Hematopoietic multipotent progenitor cell treated with erythropoietin and hydrocortisone succinate and interleukin-3 and kit ligand, for 6 days (in vitro differentiated cells): ENCODE results near the gene RGS14.
"Not testable (repeated sequence)": the region's sequence is repeated elsewhere in the genome, so short reads cannot be mapped to it uniquely, and the experiment has no call there.

Experiments used
- DNase-seq: peaks from one replicate; pipeline ENCODE4 v3.0.0-alpha.2; 2015

RGS14 gene

DNA sequence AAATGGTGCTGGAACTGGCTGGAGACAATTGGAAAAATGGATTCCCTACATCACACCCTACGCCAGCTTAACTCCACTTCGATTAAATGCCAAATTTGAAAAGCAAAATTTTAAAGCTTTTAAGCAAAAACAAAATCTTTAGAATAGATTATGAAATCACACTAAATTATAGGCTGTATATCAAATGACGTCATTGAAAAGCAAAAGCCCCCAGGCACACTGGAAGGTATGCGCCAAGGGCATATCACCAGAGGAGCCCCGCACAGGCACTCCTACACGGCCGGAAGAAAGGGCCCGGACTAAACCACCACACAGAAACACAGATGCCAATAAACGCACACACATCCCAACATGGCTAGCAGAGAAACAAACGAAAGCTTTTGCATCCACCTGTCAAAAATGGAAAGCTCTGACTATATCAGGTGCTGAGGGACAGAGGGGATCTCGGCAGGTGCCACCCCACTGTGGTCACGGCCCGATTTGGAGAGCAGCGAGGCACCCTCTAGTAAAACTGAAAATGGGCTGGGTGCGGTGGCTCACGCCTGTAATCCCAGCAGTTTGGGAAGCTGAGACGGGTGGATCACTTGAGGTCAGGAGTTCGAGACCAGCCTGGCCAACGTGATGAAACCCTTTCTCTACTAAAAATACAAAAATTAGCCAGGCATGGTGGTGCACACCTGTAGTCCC lies 29.0 kb upstream of the RGS14 start:
- no peak for DNase-seq

DNA sequence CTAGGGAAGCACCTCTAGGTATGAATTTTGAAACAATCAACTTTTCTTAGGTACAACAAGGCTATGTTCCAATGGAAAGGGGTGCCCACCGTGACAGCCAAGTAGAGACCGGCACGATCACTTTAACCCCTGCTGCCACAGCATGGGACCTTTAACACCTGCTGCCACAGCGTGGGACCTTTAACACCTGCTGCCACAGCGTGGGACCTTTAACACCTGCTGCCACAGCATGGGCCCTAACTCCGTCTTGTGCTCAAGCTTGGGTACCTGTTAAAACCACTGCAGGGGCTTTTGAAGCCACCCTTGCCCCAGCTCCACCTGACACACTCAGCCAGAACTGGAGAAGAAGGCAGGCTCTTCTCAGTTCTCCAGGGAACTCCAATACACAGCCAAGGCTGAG lies 27.8 kb upstream of the RGS14 start:
- DNase-seq, result no peak

DNA sequence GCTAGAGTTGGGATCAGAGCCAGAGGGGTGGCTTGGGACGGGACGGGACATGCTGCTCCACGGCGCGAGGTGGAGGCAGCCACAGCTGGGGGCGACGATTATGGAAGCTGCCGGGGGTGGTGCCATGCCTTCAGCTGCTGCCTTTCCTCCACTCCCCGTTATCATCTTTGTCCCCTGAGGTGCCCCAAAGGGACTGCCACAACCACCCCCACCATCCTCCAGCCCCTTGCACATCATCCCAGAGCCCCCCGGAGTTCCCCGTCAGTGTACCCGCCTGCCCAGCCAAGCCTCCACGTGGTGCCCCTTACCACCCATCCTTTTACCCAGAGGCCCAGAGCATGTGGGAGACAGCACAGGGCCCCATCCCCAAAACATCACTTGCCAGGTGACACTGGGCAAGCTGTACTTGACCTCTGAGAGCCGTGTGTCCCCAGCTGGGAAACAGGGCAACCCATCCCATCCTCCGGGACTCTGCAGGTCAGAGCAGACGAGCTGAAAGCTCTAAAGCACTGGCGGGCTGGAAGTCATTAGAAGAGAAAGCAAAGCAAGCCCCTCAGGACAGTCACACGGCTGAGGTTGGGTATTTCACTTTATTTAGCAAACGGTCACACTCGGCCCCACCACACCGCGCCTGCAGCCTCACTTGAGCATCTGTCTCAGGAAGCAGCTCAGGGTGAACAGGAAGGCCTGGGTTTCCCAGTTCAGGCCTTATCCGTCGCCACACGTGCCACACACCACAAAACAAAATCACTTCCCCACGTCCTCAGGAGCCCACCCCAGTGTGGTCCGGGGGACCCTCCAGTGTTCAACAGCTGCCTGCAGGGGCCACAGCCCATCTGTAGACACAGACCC lies 26.5 kb upstream of the RGS14 start:
- DNase-seq, result peak; percentile 47

DNA sequence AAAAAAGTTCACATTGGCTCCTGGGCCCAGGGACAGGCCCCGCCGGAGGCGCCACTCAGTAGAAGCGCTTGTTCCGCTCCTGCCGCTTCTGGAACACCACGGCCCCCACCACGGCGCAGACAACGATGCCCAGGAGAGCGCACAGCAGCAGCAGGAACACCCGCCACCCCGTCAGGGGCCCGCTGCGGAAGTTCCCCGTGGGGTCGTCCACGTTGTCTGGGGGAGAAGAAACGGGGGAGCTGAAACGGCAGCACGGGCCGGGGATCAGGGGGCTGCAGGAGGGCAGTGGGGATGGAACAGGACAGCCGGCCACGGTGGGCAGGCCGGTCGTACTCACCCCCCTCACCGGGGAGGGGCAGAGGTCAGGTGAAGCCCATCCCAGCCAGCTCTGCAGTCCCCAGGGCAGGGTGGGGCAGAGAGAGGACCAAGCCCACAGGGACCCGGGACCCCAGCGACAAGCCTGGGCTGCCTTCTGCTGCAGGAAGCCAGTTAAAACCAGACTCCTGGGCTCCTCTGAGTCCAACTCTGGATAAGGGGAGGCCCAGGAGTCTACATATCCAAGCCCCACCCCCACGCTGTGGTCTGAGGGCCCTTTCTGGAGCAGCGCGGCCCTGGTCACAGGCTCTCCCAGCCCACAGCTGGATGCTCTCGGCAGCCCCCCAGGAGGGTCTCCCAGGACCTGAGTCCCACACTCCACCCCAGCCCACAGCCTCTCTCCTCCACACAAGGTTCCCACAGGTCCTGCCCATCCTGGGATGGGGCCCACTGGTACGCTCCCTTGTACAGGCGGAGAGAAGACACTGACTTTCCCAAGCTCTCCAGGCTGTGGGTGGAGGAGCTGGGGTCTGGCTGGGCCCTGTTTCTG lies 25.5 kb upstream of the RGS14 start:
- no peak for DNase-seq

DNA sequence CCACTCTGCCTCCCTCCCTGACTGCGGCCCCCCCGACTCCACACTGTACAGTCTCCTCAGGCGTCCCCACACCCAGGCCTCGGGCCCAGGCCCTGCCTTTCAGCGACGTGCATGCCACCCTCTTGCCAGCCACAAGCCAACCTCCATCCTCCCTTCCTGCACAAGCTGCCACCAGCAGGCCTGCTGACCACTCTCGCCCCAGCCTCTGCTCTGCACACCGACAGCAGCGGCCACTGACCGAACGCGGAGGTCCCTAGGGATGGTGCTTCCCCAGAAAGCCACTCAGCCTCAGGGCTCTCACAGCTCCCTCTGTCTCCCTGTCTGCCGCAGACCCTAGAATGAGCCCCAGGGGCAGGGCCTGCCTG lies 24.8 kb upstream of the RGS14 start:
- no peak for DNase-seq

DNA sequence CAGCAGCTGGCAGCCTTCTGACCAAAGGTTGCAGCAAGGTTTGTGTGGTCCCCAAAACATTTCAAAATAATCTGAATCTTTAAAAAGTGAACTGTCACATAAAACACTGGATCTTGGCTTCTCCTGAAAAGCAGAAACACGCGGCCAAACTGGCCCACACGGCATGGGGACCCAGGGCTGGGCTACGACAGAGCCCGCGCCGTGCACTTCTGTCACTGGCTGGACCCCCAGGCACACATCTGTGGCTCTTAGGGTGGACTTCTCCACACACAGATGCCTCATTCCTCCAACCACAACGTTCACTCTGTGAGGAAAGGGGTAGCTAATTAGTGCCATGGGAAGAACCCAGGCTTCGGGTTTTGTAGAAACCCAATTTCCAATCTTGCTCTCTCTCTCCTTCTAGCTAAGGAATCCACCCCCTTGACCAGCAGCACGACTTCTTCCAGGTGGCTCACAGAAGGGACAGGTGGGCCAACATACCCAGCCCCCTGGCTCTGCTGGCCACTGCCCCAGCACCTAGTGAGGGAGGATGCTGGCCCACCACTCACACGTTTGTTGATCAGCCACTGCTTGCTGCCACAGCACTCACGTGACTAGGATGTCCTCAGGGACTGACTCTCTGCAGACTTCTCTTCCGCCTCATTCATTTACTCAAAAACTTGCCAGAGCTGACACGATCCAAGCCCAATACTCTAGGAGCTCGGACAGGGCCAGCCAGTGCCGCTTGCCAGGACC lies 24.1 kb upstream of the RGS14 start:
- no peak for DNase-seq

DNA sequence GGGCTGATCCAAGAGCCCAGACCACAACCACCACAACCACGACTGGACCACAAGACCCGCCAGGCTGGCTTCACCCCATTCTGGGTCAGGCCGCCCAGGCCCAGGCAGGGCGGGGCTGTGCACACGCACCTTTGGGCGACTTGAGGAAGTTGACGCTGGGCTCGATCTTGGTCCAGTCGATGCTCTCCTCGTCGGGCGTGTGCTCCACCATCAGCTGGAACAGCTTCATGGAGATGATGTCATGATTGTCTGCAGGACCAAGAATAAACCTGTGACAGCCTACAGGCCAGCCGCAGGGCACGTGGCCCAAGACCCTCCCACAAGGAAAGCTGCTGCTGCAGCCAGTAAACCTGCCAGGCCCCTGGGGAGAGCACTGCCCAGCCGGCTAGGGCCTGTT lies 23.6 kb upstream of the RGS14 start:
- no peak for DNase-seq

DNA sequence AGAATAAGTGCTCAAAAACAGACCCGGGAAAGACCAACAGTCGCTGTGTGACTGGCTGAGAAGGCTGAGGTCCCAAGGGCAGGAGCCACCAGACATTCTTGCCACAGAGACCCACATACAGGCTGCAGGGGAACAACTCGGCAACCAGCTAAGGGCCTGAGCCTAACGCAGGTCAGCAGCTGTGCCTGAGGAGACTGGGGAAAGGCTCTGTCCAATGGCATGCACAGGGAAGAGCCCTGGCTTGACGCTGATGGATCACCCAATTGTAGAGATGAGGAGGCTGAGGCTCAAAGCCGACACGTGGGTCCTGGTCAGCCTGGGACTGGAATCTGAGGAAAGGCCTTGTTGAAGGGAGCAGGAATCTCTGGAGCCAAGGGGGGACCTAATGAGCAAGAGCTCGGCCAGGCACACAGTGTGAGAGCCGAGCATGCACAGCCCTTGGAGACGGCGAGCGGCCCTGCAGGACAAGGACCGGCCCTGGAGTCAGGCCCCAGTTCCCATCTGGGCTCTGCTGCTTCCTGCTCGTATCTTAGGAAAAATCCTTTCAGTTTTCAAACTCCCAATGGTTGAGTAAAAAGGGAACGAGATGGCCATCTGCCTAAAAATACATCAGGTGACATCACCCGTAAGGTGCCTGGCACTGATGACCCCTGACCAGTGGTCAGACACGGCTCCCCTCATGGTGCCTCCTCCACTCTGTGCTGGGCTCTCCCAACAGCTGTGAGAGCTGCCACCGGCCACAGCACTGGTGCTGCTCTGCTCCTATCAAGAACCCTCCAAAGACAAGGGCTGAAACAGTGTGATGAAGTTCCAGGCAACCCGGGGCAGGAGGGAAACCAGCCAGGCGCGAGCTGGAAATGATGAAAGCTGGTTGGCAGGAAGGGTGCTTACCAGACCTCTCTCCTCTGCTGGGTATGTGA lies 22.7 kb upstream of the RGS14 start:
- DNase-seq, result no peak

DNA sequence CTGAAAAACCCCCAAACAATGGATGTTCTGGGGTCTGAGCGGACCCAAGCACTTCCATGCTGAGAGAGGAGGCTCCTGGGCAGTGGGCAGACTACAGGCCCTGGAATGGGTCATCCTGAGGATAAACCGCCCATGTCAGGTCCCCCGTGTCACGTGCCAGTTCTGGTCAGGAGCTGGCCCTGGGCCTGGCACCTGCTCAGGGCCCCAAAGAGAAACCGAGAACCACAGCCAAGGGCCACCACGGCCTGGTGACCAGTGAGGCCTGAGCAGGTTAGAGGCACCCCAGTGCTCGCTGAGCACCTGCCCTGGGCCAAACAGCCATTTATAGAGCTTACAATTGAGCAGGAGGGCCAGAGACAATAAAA lies 22.0 kb upstream of the RGS14 start:
- DNase-seq, result no peak

DNA sequence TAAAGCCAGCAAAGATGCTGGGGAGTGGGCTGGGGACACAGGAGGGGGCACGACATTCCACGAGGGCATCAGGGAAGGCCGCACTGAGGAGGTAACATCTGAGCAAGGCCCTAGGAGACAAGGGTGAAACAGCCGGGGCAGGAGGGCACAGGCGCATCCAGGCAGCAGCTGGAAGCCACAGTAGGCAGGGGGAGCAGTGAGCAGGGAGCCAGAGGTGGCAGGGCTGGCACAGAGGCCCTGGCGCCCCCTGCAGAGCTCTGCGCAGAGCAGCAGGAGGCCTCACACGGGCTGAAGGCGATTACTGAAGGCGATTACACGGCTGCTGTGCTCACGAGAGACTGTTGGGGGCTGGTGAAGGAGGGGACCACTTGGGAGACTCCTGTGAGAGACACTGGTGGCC lies 21.6 kb upstream of the RGS14 start:
- DNase-seq, result peak; percentile 89

DNA sequence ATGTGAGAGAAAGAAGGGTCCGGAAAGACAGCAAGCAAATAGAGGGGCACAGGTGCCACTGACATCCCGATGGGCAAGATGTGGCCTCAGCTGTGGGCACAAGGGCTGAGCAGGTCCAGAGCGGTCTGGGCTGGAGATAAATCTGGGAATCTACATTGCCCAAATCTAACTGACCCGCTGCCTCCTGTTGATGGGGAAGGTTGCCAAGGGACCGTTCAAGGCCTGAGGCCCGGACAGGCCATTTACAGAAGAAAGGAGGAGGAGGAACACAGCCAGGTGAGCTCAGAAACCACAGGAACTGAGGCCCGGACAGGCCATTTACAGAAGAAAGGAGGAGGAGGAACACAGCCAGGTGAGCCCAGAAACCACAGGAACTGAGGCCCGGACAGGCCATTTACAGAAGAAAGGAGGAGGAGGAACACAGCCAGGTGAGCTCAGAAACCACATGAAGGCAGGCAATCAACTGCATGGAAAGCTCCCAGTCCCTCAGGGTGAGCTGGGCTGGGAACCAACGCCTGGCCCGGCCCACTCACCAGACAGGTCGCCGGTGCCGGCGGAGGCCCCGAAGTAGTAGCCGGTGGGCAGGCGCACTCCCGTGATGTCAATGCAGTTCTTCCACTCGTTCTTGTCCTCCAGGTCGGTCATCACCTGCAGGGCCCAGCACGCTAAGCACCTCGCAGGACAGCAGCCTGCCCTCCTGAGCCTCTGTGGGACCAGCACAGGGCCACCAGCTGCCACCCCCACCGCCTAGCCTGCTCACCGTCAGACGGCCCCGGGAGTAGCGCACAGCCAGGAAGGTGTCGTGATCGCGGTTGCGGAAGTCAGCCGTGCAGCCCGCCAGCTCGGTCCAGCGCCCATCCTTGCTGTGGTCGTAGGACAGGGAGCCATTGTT lies 20.9 kb upstream of the RGS14 start:
- DNase-seq, result no peak

DNA sequence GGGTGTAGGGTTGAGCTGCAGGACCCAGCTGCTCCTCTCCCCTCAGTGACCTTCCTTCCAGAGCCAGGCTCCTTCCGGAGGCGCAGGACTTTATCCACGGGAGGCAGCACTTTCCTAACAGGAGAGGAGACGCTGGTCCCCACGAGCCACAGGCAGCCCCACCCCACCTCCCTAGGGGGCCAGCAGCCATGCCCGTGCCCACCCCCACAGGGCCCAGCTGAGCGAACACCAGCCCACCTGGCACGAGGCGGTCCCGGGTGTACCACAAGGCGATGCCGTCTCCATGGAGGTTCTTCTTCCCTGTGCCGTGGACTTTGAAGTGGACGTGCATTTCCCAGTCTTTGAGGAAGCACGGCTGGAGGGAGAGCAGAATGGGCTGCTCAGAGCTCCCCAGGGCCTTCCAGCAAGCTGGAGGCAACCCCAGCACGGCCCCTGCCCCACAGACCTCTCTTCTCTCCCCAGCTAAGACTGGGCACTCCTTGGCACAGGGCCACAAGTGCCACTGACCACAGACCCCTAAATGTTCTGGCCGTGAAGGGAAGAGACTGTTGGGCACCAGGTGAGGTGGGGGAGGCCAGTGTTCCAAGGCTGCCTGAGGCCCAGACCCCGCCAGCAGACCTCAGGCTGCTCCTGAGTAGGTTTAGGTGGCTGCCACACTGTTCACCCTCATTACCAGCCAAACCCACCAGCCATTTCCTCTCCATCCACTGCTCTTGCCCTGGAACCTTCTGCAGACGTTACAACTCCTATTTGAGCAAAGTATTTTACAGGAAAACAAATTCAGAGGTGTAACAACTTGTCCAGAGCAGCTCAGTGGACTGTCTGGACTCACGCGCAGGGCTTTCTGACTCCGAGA lies 19.2 kb upstream of the RGS14 start:
- DNase-seq, result no peak

DNA sequence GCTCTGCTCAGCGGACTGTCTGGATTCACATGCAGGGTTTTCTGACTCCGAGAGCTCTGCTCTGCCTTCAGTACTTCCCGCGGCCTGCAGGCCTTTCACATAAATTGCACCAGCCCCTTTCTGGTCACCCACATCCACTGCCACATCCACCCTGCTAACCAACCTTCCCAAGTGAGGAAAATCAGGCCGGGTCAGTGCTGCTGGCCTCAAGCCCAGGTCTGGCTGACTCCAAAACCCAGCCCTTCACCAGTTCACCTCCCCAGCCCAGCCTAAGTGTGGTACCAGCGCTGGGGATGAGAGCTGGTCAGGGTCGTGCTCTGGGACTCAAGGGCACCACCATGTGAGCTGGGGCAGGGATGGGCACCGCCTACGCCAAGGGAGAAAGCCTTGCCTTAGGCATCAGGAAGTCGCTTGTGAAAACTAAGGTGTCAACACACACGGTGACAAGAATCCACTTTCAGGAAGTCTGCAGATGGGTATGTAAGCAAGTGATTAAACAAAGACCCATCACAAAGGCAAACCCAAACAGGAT lies 18.6 kb upstream of the RGS14 start:
- no peak for DNase-seq

DNA sequence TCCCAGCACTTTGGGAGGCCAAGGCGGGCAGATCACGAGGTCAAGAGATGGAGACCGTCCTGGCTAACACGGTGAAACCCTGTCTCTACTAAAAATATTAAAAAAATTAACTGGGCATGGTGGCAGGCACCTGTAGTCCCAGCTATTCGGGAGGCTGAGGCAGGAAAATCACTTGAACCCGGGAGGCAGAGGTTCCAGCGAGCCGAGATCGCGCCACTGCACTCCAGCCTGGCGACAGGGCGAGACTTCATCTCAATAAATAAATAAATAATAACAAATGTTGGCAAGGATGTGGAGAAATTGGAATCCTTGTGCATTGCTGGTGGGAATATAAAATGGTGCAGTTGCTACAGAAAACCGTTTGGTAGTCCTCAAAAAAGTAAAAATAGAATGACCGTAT lies 14.7 kb upstream of the RGS14 start:
- DNase-seq, result not testable (repeated sequence)

DNA sequence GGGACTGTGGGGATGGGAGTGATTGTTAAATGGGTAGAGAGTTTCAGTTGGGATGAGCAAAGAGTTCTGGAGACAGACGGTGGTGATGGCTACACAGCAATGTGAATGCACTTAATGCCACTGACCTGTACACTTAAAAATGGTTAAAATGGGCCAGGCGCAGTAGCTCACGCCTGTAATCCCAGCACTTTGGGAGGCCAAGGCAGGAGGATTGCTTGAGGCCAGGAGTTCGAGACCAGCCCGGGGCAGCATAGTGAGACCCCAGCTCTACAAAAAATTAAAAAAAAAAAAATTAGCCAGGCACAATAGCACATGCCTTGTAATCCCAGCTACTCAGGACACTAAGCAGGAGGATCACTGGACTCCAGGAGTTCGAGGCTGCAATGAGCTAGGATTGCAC lies 13.9 kb upstream of the RGS14 start:
- no peak for DNase-seq

DNA sequence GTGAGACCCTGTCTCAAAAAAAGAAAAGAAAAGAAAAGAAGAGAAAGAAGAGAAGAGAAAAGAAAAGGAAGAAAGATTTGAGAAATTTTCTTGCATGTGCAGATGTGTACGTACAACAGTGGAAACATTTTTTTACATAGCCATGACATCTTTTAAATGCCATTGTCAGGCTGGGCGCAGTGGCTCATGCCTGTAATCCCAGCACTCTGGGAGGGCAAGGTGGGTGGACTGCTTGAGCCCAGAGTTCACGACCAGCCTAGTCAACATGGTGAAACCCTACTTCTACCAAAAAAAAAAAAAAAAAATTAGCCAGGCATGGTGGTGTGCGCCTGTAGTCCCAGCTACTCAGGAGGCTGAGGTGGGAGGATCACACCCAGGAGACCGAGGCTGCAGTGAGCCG lies 12.8 kb upstream of the RGS14 start:
- DNase-seq, result no peak

DNA sequence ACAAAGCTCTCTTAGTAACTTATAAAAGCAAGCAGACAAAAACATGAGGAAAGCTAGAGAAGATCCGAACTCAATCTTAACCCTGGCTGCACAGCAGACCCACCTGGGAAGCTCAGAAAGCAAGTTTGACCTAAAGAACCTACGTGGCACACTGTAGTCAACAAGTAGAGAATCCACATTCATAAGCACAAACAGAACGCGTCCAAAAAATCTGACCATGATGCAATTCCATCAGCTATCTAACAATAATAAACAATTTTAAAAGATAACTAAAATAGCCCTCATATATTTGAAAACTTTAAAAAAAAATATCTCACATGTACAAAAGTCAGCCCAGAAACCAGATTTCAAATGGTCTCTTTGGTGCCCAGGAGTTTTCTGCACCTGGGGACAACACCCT lies 10.9 kb upstream of the RGS14 start:
- no peak for DNase-seq

DNA sequence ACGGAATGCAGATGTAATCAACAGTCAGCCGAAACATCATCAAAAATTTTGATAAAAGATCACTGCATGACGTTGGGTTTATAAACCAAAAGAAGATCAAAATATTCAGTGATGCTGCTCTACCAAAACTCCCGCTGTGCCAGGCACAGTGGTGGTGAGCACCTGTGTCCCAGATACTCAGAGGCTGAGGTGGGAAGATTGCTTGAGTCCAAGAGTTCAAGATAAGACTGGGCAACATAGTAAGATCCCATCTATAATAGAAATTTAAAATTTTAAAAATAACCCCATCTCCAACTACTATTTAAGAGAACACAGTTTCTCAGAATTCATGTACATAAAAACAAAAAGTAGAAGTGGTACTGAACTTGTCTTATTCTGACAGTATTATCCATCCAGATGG lies 10.0 kb upstream of the RGS14 start:
- no peak for DNase-seq

DNA sequence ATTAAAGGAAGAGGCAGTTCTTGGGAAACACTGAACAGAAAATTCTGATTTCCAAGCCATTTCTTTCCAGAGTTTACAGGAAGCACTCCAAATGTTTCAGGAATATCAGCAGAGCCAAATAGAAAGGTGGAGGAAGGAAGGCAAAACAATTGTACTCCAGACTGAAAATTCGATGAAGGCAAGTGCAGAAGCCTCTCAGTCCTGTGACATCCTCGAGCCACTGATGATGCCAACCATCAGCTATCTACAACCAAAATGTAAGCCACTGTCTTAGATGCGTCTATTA lies 8.4 kb upstream of the RGS14 start:
- DNase-seq, result no peak

DNA sequence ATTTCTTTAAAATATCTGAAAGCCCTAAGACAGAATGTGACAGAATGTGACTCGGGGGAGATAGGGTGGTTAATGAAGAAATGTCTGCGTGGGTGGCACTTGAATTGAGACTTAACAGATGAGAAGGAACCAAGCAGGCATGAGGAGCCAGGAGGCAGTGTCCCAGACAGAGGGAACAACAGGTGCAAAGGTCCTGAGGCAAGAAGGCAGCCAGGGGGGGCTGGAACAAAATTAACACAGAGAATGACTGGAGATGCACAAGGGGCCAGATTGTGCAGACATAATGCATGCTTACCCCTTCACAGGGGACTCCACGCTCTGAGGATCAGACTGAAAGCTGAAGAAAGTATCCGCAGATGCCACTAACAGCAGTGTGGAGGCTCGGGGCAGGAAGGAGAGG lies 8.0 kb upstream of the RGS14 start:
- DNase-seq, result no peak
